Stimulated activated CD4-positive, alpha-beta T cell treated with anti-CD3 and anti-CD28 coated beads, Interleukin-2, amount 100 ng/mL, for 4 hours (primary cell): Measurements from ENCODE around the gene ERP44.
A peak's percentile ranks its signal among the peaks of the same experiment; 100 is the strongest.
"Not testable (repeated sequence)": the region's sequence is repeated elsewhere in the genome, so short reads cannot be mapped to it uniquely, and the experiment has no call there.

Experiments
- DNase-seq: peaks from one replicate; pipeline ENCODE4 v3.0.0-alpha.2; 2020; ENCODE audit warnings: low read depth

Gene ERP44

DNA sequence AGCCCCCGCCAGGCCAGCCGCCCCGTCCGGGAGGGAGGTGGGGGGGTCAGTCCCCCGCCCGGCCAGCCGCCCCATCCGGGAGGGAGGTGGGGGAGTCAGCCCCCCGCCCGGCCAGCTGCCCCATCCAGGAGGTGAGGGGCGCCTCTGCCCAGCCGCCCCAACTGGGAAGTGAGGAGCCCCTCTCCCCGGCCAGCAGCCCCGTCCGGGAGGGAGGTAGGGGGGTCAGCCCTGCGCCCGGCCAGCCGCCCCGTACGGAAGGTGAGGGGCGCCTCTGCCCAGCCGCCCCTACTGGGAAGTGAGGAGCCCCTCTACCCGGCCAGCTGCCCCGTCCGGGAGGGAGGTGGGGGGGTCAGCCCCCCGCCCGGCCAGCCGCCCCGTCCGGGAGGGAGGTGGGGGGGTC lies 30.8 kb downstream of the ERP44 start:
- DNase-seq = not testable (repeated sequence)

DNA sequence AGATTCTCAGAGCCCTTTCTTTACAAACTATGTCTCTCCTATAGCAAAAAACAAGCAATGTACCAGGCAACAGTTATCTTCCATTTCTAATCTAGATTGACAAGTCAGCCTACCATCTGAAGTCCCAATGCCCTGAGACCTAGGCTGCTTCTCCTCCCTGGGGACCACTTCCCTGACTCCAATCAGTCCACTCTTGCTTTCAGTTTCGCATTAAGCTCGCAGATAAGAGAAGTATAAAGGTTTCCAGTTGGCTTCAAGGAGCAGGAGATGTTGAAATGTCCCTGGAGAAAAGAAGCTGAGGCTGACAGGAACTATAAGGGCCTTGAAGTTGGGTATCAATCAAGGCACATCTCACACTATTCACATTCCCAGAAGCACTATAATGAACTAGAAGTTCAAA lies 32.3 kb downstream of the ERP44 start:
- DNase-seq = no peak

DNA sequence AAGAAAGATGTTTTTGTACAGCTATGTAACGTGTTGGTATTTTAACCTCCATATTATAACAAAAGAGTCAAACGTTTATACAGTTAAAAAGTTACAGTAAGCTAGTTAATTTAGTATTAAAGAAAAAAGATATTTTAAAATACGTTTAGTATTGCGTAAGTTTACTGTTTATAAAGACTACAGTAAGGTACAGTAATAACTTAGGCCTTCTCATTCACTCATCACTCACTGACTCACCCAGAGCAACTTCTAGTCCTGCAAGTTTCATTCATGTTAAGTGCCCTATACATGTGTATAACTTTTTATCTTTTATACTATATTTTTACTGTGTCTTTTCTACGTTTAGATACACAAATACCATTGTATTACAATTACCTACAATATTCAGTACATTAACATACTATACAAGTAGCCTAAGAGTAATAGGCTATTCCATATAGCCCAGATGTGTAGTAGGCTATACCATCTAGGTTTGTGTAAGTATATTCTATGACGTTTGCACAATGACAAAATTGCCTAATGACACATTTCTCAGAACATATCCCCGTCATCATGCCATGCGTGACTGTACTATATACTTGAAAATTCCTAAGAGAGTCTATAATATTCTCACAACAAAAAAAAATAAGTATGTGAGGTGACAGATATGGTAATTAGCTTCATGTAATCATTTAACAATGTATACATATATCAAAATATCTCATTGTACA lies 33.8 kb downstream of the ERP44 start:
- DNase-seq = no peak

DNA sequence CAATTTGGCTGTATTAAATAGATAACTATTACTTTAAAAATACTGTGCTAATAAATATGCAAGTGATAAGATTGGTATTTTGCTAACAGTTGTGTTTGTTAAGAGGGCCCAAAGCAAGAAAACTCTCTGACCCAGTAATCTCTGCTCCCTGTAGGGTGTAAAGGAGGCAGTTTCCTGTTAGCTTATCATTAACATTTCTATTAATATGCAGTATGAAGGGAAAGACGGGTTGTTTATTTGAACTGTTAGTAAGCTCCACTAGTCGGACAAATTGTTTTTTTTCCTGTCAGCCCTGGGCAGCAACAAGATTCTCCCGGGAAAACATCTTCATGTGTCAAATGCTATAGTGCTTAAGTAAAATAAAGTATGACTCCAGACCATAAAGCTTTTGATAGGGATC lies 35.6 kb downstream of the ERP44 start:
- no peak for DNase-seq

DNA sequence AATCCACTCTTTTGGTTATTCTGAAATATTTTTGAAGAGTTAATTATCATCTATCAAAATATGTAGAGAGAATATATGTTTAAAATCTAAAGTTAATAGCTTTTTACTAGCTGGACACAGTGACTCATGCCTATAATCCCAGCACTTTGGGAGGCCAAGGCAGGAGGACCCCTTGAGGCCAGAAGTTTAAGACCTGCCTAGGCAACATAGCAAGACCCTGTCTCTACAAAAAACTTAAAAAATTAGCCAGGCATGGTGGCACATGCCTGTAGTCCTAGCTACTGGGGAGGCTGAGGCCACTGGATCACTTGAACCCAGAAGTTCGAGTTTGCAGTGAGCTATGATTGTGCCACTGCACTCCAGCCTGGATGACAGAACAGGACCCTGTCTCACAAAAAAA lies 36.1 kb downstream of the ERP44 start:
- DNase-seq = not testable (repeated sequence)

DNA sequence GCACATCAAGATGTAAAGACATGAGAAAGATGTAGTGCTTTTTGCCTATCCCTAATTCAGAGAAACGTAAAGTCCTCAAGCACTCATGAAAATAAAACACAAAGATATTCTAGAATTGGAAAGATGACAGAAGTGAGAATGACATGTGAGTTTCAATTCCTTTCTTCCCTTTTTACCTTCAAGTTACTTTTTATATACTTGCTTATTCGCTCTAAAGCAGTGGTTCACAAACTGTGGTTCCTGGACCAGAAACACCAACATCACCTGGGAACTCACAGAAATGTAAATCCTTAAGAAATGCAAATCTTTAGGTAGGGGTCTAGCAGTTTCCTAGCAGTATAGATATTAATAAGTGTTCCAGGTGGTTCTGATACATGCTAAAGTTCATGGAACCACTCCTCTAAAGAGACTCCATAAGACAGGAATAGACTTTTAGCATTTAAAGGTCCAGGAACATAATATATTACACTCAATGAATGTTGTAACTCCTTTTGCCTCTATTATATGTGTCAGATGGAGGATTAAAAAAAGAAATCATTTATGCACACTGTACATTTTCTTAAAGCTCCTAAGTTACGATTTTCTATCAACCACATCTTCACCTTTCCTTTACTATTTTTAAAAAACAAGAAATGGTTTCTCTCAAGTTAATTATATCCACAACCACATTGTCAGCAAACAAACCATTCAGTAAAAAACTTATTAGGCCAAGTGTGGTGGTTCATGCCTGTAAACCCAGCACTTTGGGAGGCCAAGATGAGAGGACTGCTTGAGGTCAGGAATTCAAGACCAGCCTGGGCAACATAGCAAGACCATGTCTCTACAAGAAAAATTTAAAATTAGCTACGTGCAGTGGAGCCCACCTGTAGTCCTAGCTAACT lies 39.9 kb downstream of the ERP44 start:
- DNase-seq = no peak

DNA sequence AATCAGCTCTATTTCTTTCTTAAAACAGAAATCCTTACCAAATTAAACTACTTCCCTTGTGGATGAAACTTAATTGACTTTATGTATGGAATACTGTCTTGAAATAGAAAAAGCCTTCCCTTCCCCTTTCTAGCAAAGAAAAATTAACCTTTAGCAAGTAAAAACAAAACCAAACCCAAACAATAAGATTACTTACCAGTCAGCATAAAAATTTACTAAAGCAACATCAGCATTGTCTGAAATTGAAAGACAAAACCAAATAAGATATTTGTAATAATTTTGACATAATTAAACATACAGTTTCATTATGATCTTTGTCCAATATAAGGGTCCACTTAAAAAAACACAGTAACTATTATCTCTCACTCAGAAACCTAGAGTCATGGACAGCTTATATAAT lies 41.2 kb downstream of the ERP44 start:
- DNase-seq = no peak

DNA sequence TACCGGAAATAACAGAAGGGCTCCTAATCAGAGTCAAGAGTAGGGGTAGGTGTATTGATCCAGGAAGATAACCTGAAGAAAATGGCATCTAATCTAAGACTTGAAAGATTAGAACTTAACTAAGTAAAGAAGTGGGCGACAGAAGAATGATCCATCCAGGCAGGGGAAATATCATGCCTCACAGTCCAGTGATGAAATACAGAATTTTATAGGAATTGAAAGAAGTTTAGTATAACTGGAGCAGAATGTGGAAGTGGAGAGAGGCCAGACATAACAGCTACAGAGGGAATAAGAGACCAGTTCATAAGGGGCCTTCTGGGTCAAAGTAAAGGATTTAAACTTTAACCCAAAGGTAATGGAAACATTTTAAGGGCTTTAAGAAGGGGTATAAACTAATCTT lies 42.2 kb downstream of the ERP44 start:
- DNase-seq = no peak

DNA sequence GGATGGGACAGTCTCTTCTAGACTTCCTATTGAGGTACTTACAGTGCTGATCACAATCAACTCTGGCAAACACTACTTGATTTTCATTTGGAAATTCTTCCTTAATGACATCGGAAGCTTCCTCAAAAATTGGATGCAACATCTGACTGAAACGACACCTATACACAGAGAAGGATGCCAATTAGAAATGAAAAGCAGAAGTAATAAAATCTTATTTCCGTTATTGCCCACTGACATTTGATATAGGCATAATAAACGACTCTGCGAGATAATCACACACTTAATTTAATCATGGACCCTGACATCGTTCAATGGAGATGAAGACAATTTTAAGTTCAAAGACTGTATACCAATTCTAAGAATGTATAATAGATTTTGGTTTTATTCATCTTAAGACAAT lies 46.4 kb downstream of the ERP44 start:
- no peak for DNase-seq

DNA sequence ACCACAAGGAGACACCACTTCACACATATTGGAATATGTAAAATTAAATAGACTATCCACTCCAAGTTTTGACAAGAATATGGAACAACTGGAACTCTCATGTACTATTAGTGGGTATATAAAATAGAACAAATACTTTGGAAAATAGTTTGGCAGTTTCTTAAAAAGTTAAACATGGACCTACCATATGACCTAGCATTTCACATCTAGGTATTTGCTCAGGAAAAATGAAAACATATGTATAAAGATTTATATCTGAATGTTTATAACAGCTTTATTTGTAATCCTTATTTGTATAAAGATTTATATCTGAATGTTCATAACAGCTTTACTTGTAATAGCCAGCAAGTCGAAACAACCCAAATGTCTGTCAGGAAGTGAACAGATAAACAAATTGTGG lies 49.2 kb downstream of the ERP44 start:
- no peak for DNase-seq

DNA sequence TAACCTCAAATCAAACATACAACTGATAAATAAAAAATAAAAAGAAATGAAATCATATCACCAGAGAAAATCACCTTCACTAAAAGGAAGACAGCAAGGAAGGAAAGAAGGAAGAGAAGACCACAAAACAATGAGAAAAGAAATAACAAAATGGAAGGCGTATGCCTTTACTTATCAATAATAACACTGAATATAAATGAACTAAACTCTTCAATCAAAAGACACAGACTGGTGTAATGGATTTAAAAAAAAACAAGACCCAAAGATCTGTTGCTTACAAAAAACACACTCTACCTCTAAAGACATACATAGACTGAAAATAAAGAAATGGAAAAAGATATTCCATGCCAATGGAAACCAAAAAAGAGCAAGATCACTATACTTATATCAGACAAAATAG lies 60.3 kb downstream of the ERP44 start:
- no peak for DNase-seq

DNA sequence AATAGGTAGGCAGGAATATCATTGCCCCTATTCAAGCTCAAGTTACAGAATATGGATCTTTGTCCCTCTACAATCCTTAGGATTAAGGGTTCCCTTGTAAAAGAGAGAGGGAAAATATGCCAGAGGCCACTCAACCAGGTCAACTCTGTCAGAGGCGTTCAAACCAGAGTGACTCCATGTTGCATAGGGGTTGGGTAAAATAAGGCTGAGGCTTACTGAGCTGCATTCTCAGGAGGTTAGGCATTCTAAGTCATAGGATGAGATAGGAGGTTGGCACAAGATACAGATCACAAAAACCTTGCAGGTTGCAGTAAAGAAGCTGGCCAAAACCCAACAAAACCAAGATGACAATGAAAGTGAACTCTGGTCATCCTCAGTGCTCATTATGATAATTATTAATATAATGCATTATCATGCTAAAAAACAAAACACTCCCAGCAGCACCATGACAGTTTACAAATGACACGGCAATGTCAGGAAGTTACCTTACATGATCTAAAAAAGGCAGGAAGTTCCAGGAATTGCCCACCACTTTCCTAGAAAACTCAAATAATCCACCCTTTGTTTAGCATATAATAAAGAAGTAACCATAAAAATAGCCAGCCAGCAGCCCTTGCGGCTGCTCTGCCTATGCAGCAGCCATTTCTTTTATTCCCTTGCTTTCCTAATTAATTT lies 64.8 kb downstream of the ERP44 start:
- DNase-seq = no peak

DNA sequence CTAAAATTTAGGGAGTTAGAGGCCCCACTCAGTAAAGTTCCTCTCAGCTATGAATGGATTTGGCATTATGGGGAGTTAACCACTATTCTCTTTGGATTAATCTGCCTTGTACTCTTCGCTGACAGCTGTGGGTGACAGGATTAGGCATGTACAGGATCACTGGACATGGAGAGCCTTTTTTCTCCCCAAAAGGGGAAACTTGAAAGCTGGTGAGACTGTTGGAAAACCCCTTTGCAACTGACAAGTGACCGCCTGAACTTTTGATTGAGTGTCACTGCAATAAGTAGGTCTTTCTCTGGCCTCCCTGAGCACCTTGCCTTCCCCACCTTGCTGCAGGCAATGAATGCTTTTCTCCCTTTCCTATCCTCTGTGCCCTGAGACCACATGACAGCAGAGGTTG lies 68.3 kb downstream of the ERP44 start:
- no peak for DNase-seq

DNA sequence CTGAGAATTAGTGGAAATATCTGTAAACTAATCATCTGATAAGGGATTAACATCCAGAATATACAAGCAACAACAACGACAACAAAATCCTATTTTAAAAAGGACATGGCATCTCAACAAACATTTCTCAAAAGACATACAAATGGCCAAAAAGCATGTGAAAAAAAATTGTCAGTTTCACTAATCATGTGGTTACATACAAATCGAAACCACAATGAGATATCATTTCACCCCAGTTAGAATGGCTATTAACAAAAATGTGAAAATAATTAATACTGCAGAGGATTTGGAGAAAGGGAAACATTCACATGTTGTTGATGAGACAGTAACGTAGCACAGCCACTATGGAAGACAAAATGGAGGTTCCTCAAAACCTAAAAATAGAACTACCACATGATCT lies 69.5 kb downstream of the ERP44 start:
- no peak for DNase-seq

DNA sequence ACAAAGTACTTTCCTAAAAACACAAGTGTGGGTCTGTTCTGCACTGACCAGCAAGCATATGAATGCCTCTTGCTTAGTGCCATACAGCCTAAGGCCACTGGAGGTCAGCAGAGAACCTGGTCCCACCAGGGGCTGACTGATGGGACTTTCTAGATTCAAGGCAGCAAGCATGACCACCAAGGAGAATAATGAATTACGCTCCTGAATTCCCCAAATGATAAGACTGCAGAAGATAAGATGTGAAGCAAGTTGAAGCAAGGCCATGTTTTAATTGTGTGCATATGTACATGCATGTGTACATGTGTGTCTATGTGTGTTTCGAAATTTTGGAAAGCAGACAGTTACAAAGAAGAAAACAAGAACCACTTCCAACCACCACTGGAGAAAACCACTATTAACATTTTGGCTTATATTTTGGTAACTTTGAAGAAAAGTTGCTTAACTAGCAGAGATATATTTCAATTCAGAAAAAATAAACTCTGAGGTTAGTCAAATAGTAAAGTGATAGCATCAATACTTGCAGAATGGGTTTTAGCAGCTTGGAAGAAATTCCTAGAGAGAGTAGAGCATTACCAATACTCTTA lies 70.5 kb downstream of the ERP44 start:
- peak; percentile 33 for DNase-seq

DNA sequence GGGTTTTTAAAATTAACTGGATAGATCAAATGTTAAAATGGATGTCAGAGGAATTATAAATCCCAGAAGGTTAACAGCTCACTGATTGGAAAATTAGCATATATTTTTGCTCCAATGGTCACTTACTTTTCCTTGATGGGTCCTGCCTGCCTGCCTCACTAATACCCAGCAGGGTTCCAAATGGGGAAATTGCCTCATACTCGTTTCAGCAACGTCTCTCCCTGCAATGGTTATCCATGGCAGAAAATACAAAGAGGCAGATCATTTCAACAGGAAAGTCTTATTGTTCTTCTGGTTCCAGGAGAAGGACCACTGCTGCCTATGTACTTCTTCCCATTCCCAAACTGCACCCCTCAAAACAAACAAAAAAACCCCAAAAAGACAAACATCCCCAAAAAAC lies 71.3 kb downstream of the ERP44 start:
- no peak for DNase-seq

DNA sequence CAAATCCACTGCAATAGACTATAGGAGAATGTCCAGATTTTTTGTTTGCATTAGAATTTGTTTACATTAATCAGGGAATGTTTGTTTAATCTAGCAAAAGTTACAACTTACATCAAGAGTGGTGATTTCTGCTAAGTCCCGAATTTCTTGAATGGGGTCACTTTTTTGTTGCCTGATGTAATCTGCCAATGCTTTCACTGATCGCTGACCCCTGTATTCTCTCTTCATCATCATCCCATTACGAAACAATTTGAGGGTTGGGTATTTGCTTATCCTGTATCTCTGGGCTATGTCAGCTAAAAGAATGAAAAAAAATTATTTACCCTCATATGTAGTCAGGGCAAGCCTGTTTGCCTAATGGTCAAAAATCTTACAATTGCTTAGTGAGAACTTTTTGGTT lies 76.9 kb downstream of the ERP44 start:
- DNase-seq = no peak

DNA sequence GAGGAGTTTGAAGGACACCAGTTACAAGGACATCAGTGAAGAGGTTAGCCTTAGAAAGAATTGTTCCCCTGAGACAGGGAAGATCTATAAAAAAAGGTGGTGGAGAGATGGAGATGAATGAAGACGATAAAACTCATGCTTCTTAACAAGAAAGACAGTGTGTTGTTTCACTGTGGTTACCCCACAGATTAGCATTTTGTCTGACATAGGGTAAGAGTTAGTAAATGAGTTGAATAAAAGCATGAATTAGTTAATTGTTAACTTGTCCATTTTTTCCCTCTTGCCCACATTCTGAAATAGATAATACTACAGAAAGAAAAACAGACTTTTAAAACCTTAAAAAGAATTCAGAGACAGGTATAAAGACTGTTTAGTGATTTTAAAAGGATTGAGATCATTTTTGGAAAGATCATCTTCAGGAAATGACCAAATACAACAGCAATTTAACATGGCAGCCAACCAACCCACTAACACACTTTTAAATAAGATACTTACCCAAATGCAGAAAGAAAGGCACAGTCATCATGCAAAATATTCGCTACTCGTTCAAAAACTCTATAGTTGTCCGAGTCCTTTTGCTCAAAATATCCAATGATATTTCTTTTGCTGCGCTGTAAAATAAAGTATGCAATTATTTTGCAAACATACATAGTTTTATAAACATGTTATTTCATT lies 78.5 kb downstream of the ERP44 start:
- no peak for DNase-seq

DNA sequence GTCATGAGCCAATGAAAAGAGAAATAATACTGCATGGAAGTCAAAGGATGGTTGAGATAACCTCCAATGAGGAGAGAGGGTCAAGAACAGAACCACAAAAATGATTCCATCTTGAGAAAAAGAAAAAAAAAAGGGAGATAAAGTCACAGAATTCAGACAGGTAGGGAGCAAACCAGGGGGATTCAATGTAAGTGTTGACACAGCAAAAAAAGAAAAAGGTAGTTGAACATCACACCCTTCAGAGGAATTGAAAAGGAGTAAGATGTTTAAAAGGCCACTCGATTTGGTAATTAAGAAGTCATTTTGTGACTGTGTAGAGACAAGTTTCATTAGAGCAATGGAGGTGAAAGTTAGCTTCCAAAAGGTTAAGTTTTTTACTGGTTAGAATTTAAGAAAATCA lies 79.3 kb downstream of the ERP44 start:
- no peak for DNase-seq

DNA sequence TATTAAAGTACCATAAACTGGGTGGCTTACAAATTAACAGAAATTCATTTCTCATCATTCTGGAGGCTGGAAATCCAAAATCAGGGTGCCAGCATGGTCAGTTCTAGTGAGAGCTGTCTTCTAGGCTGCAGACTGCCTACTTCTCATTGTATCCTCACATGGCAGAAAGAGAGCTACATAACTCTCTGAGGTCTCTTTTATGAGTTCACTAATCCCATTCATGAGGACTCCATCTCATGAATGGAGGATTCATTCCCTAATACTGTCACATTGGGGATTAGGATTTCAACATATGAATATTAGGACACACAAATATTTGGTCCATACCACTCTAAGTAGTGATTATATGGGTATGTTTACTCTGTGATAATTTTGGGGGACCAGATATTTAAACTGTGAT lies 84.0 kb downstream of the ERP44 start:
- no peak for DNase-seq

DNA sequence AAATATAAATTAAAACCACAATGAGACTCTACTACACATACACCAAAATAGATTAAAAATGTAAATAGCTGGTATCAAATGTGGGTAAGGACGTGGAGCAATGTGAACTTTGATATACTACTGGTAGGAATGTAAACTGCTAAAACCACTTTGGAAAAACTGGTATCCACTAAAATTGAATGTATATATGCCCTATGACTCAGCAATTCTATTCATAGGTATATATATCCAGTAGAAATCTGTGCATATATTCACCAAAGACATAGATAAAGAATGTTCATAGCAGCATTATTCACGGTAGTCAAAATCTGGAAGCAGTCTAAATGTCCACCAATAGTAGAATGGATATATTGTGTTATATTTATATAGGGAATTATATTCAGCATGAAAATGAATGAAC lies 85.2 kb downstream of the ERP44 start:
- DNase-seq = no peak

DNA sequence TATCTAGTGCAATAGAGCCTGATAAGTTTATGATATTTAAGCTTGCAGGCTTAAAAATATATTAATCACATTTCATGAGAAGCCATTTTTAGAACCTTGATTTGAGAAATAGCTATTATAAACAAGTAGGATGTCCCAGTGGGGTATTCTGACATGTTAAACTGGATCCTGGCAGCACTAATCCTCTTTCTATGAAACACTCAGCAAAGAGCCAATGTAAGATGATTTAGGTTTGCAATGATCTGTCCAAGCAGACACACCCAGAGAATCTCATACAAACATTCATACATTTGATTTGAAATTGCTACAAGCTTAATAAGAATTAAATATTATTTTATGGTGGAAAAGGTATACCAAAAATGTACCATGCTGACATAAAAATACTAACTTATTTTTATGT lies 86.5 kb downstream of the ERP44 start:
- DNase-seq = no peak
